SK-N-SH (cell line): ENCODE data around the gene SON. TPM values are rescaled to one million over a fixed set of nuclear protein-coding genes. Genes with fewer than 3 reads are reported as not detected.

Experiments used
- CTCF ChIA-PET: fragments of 300-600, 350-600 bp; formaldehyde crosslinking; extraction: SDS; loops from one replicate; lab custom pipeline; 2021; lab: Yijun Ruan, JAX
- POLR2A ChIA-PET: fragments of 350-600 bp; sonication (Branson Sonifier 250); formaldehyde crosslinking; extraction: SDS; loops from one replicate; lab custom pipeline; 2020; ENCODE audit warnings: antibody characterized with exemption, inconsistent platforms; lab: Yijun Ruan, JAX
- DNase-seq: peaks from one replicate; pipeline ENCODE4 v3.0.0; 2012
- H2AFZ ChIP-seq: fragments of 200-600 bp; sonication (generic); 2 replicates; pipeline ENCODE4 v1.8.1; 2016; ENCODE audit warnings: antibody characterized with exemption, mild to moderate bottlenecking, low read depth
- H3F3A ChIP-seq: fragments of 200-600 bp; sonication (generic); replicated peaks from 2 replicates; pipeline ENCODE3; 2016; ENCODE audit warnings: antibody characterized with exemption, mild to moderate bottlenecking; ENCODE audit not compliant: insufficient read depth
- H3K27ac ChIP-seq, 2 experiments: fragments of 200-500 bp in 1 of 2; fragments of 200-600 bp in 1 of 2; sonication (Bioruptor generic) in 1 of 2; sonication (generic), shearing (Covaris generic) in 1 of 2; 2 replicates each; pipeline versions ENCODE4 v1.5.1 to v1.6.1; 2014 to 2016; ENCODE audit warnings: low read depth in 2 of 2, inconsistent platforms in 1 of 2, low read length in 1 of 2, mild to moderate bottlenecking in 1 of 2, mixed read lengths in 1 of 2
- H3K27me3 ChIP-seq: fragments of 200-600 bp; sonication (generic), shearing (Covaris generic); 2 replicates; pipeline ENCODE4 v1.6.1; 2016; ENCODE audit warnings: mixed run types; ENCODE audit not compliant: insufficient read depth
- H3K36me3 ChIP-seq, 2 experiments: fragments of 200-500 bp in 1 of 2; fragments of 200-600 bp in 1 of 2; sonication (Bioruptor generic) in 1 of 2; sonication (generic) in 1 of 2; replicated peaks in 1 of 2; 2 replicates each; pipeline versions ENCODE3 to v1.5.1; 2014 to 2016; ENCODE audit warnings: low read length in 1 of 2, mild to moderate bottlenecking in 1 of 2; ENCODE audit not compliant: insufficient read depth in 2 of 2, control insufficient read depth in 1 of 2
- H3K4me1 ChIP-seq, 2 experiments: fragments of 200-500 bp in 1 of 2; fragments of 200-600 bp in 1 of 2; sonication (Bioruptor generic) in 1 of 2; sonication (generic), shearing (Covaris generic) in 1 of 2; 2 replicates each; pipeline versions ENCODE4 v1.5.1 to v1.6.1; 2014 to 2016; ENCODE audit warnings: low read depth in 1 of 2, low read length in 1 of 2, mixed run types in 1 of 2; ENCODE audit not compliant: insufficient read depth in 2 of 2, control insufficient read depth in 1 of 2
- H3K4me2 ChIP-seq: fragments of 200-600 bp; sonication (generic), shearing (Covaris generic); 2 replicates; pipeline ENCODE4 v1.6.1; 2017; ENCODE audit warnings: mixed run types
- H3K4me3 ChIP-seq, 2 experiments: fragments of 200-500 bp in 1 of 2; fragments of 200-600 bp in 1 of 2; sonication (Bioruptor generic) in 1 of 2; sonication (generic), shearing (Covaris generic) in 1 of 2; 2 replicates each; pipeline versions ENCODE4 v1.5.1 to v1.8.1; 2014 to 2016; ENCODE audit warnings: low read depth in 2 of 2, inconsistent platforms in 1 of 2, low read length in 1 of 2, mild to moderate bottlenecking in 1 of 2, mixed read lengths in 1 of 2, moderate library complexity in 1 of 2
- H3K79me2 ChIP-seq: fragments of 200-600 bp; sonication (generic); 2 replicates; pipeline ENCODE4 v1.8.1; 2017; ENCODE audit warnings: mild to moderate bottlenecking; ENCODE audit not compliant: insufficient read depth
- H3K9ac ChIP-seq: fragments of 200-600 bp; sonication (generic); 2 replicates; pipeline ENCODE4 v1.6.1; 2017; ENCODE audit warnings: mixed run types
- H3K9me2 ChIP-seq: fragments of 200-600 bp; sonication (generic); 2 replicates; pipeline ENCODE4 v1.6.1; 2017; ENCODE audit warnings: mixed run types
- H3K9me3 ChIP-seq: fragments of 200-600 bp; sonication (generic); 2 replicates; pipeline ENCODE4 v1.6.1; 2017; ENCODE audit warnings: mixed run types, mild to moderate bottlenecking, moderate library complexity
- H4K20me1 ChIP-seq: fragments of 200-600 bp; sonication (generic); 2 replicates; pipeline ENCODE4 v1.6.1; 2017; ENCODE audit warnings: mild to moderate bottlenecking, mixed run types; ENCODE audit not compliant: insufficient read depth
- ELF1 ChIP-seq: IDR thresholded peaks from 2 replicates; pipeline ENCODE4 v1.4.0; 2012
- EP300 ChIP-seq, 2 experiments: IDR thresholded peaks; 2 replicates each; pipeline versions ENCODE4 v1.4.0 to v1.6.1; 2012; ENCODE audit warnings: borderline replicate concordance in 1 of 2, low read depth in 1 of 2, low read length in 1 of 2
- EZH2phosphoT487 ChIP-seq: fragments of 200-600 bp; sonication (generic); IDR thresholded peaks from 2 replicates; pipeline ENCODE4 v1.6.1; 2017; ENCODE audit warnings: low read depth, mixed run types, mild to moderate bottlenecking, antibody characterized with exemption, moderate library complexity, borderline replicate concordance
- FOSL2 ChIP-seq: IDR thresholded peaks from 2 replicates; pipeline ENCODE4 v1.4.0; 2012; ENCODE audit warnings: low read depth, mild to moderate bottlenecking, moderate library complexity, borderline replicate concordance
- GATA2 ChIP-seq: sonication (generic); formaldehyde crosslinking; IDR thresholded peaks from 2 replicates; pipeline ENCODE4 v1.5.0; 2020; ENCODE audit warnings: mild to moderate bottlenecking, missing genetic modification reagents
- JUND ChIP-seq: IDR thresholded peaks from 2 replicates; pipeline ENCODE4 v1.4.0; 2012
- MAX ChIP-seq: IDR thresholded peaks from 2 replicates; pipeline ENCODE4 v1.4.0; 2012; ENCODE audit warnings: low read depth
- NFIC ChIP-seq: IDR thresholded peaks from 2 replicates; pipeline ENCODE4 v1.4.0; 2012; ENCODE audit warnings: borderline replicate concordance
- POLR2AphosphoS5 ChIP-seq: IDR thresholded peaks from 2 replicates; pipeline ENCODE4 v1.6.1; 2012; ENCODE audit warnings: low read depth, low read length
- RAD21 ChIP-seq: IDR thresholded peaks from 2 replicates; pipeline ENCODE4 v1.6.1; 2012; ENCODE audit warnings: mild to moderate bottlenecking, low read length
- REST ChIP-seq: IDR thresholded peaks from 2 replicates; pipeline ENCODE4 v1.6.1; 2012; ENCODE audit warnings: mild to moderate bottlenecking, low read depth, low read length, moderate library complexity
- SIN3A ChIP-seq: IDR thresholded peaks from 2 replicates; pipeline ENCODE4 v1.6.1; 2012; ENCODE audit warnings: low read depth, mild to moderate bottlenecking, low read length, moderate library complexity, borderline replicate concordance
- TAF1 ChIP-seq: IDR thresholded peaks from 2 replicates; pipeline ENCODE4 v1.6.1; 2012; ENCODE audit warnings: low read depth, mild to moderate bottlenecking, low read length, moderate library complexity, borderline replicate concordance
- TCF12 ChIP-seq: IDR thresholded peaks from 2 replicates; pipeline ENCODE4 v1.4.0; 2012
- TEAD4 ChIP-seq: IDR thresholded peaks from 2 replicates; pipeline ENCODE4 v1.4.0; 2012; ENCODE audit warnings: mild to moderate bottlenecking, borderline replicate concordance; ENCODE audit not compliant: insufficient read depth
- WGBS: methylation state at CpG from one replicate; pipeline ENCODE4 v1.1.6; 2017; ENCODE audit warnings: low lambda C conversion rate; 5-methylcytosine and 5-hydroxymethylcytosine counted together
- polyA plus RNA-seq, 3 experiments: library from polyadenylated mRNA; depleted of rRNA; stranded (reverse); fragments of >200 nt; gene quantifications; 2 replicates each; pipeline ENCODE4 v1.2.3, GENCODE V29; 2012
- TF ChIP-seq, protein P1 (sequence below): IDR thresholded peaks from 2 replicates; pipeline ENCODE4; 2012
- TF ChIP-seq, protein P2 (sequence below): fragments of 200-600 bp; sonication (generic); IDR thresholded peaks from 2 replicates; pipeline ENCODE4 v1.6.1; 2017; ENCODE audit warnings: antibody characterized with exemption, mild to moderate bottlenecking, moderate library complexity
- TF ChIP-seq, protein P3 (sequence below): IDR thresholded peaks from 2 replicates; pipeline ENCODE4 v1.4.0; 2012; ENCODE audit warnings: low read depth, borderline replicate concordance

The SON gene
- polyA plus RNA-seq, 1 of the 3 experiments (the other 2 are of a cell fraction) = 45.9 TPM

DNA sequence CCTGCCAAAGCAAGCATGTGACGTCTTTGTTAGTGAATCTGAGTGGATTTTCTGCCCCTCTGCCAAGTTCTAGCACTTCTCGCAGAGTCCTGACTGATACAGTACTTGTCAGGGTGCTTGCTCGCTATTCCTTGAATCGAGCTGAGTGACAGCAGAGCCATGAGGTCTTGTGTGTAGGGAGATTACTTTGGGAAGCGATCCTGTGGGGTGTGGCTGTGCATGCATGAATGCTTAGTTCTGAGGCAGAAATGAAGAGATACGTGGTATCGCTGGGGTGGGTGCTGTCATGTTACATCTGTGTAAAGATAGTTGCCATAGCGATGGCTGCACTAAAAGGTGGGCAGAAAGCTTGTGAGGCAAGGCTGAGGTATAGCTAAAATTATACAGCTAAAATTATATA lies 32.0 kb upstream of the SON start (continued):
- TF ChIP-seq REST (no peak), GATA2 (CRISPR knock-in tag) (no peak), JUND (no peak)
- TF ChIP-seq, all 33 proteins: peak for 0

GRCh38 chr21:33511639-33512038 lies 31.2 kb upstream of the SON start:
- Histone ChIP-seq H3K9ac (no peak overlapping the region), H3K4me2 (no peak overlapping the region), H3K79me2 (no peaks in the 10 kb centered on the region), H3K36me3 (peaks cover 60 to 79% of the 10 kb centered on the region in 2 experiments), H3F3A (no peaks in the 10 kb centered on the region), H3K4me1 (no peaks in the 10 kb centered on the region), H2AFZ (no peak overlapping the region), H3K27me3 (no peaks in the 10 kb centered on the region)
- DNase-seq = no peak
- POLR2A ChIA-PET = no interaction called here
- WGBS = 98% methylated on average over 4 of the region's 4 CpGs
- no peak for TF ChIP-seq NFIC
- TF ChIP-seq FOSL2 = no peak
- no peak for TF ChIP-seq SIN3A
- TF ChIP-seq, protein P1, sequence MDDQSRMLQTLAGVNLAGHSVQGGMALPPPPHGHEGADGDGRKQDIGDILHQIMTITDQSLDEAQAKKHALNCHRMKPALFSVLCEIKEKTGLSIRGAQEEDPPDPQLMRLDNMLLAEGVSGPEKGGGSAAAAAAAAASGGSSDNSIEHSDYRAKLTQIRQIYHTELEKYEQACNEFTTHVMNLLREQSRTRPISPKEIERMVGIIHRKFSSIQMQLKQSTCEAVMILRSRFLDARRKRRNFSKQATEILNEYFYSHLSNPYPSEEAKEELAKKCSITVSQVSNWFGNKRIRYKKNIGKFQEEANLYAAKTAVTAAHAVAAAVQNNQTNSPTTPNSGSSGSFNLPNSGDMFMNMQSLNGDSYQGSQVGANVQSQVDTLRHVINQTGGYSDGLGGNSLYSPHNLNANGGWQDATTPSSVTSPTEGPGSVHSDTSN = no peak
- no peak for TF ChIP-seq EP300 (IDR thresholded peaks at IDR 0.05; ENCODE audit: borderline replicate concordance in 1 of 2, low read depth in 1 of 2, low read length in 1 of 2)
- TF ChIP-seq RAD21 = no peak
- no peak for TF ChIP-seq POLR2AphosphoS5
- no peak for TF ChIP-seq TEAD4
- TF ChIP-seq ELF1 = no peak
- TF ChIP-seq EZH2phosphoT487 = no peak
- no peak for TF ChIP-seq TCF12
- TF ChIP-seq, protein P2, sequence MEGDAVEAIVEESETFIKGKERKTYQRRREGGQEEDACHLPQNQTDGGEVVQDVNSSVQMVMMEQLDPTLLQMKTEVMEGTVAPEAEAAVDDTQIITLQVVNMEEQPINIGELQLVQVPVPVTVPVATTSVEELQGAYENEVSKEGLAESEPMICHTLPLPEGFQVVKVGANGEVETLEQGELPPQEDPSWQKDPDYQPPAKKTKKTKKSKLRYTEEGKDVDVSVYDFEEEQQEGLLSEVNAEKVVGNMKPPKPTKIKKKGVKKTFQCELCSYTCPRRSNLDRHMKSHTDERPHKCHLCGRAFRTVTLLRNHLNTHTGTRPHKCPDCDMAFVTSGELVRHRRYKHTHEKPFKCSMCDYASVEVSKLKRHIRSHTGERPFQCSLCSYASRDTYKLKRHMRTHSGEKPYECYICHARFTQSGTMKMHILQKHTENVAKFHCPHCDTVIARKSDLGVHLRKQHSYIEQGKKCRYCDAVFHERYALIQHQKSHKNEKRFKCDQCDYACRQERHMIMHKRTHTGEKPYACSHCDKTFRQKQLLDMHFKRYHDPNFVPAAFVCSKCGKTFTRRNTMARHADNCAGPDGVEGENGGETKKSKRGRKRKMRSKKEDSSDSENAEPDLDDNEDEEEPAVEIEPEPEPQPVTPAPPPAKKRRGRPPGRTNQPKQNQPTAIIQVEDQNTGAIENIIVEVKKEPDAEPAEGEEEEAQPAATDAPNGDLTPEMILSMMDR = no peak
- TF ChIP-seq, protein P3, sequence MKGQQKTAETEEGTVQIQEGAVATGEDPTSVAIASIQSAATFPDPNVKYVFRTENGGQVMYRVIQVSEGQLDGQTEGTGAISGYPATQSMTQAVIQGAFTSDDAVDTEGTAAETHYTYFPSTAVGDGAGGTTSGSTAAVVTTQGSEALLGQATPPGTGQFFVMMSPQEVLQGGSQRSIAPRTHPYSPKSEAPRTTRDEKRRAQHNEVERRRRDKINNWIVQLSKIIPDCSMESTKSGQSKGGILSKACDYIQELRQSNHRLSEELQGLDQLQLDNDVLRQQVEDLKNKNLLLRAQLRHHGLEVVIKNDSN = no peak
- TF ChIP-seq MAX = no peak
- no peak for TF ChIP-seq TAF1
- TF ChIP-seq, all 33 proteins: peak for 0
- no peak overlapping the region for H3K4me3 ChIP-seq
- no peak overlapping the region for H3K27ac ChIP-seq
- no peaks in the 10 kb centered on the region for H3K9me2 ChIP-seq
- H4K20me1 ChIP-seq = no peaks in the 10 kb centered on the region
- CTCF ChIA-PET = no interaction called here
- H3K9me3 ChIP-seq = no peaks in the 10 kb centered on the region
